GM23338 (cell line): ENCODE measurements around the gene RGL1. TPM values are rescaled to one million over a fixed set of nuclear protein-coding genes. Genes with fewer than 3 reads are reported as not detected.

ENCODE experiments used
- ATAC-seq: fragments of 200-7000 bp; cut with Tn5 transposase; 3 replicates; pipeline ENCODE4 v1.9.1; 2020
- DNase-seq: peaks from one replicate; pipeline ENCODE4 v3.0.0-alpha.2; 2015; ENCODE audit warnings: low spot score
- H2AFZ ChIP-seq: fragments of 200-600 bp; sonication (generic); 2 replicates; pipeline ENCODE4 v1.8.0; 2016; ENCODE audit warnings: antibody characterized with exemption, mild to moderate bottlenecking, moderate library complexity
- H3F3A ChIP-seq: fragments of 200-600 bp; sonication (generic); replicated peaks from 2 replicates; pipeline ENCODE4 v1.8.0; 2017; ENCODE audit warnings: antibody characterized with exemption, mixed run types, low read depth
- H3K27ac ChIP-seq: fragments of 200-600 bp; sonication (generic); 2 replicates; pipeline ENCODE4 v1.6.1; 2016; ENCODE audit warnings: low read depth
- H3K27me3 ChIP-seq: fragments of 200-600 bp; sonication (generic); 2 replicates; pipeline ENCODE4 v1.8.0; 2016; ENCODE audit warnings: mild to moderate bottlenecking, mixed run types, moderate library complexity; ENCODE audit not compliant: insufficient read depth
- H3K36me3 ChIP-seq: fragments of 200-600 bp; sonication (generic); 2 replicates; pipeline ENCODE4 v1.8.0; 2016; ENCODE audit warnings: mild to moderate bottlenecking; ENCODE audit not compliant: insufficient read depth
- H3K4me1 ChIP-seq: fragments of 200-600 bp; sonication (generic); 2 replicates; pipeline ENCODE4 v1.8.0; 2016; ENCODE audit warnings: mild to moderate bottlenecking, moderate library complexity; ENCODE audit not compliant: insufficient read depth
- H3K4me2 ChIP-seq: fragments of 200-600 bp; sonication (generic); 2 replicates; pipeline ENCODE4 v1.7.1; 2017; ENCODE audit warnings: mixed run types
- H3K4me3 ChIP-seq: fragments of 200-600 bp; sonication (generic); 2 replicates; pipeline ENCODE4 v1.6.1; 2016; ENCODE audit warnings: mixed run types
- H3K79me2 ChIP-seq: fragments of 200-600 bp; sonication (generic); replicated peaks from 2 replicates; pipeline ENCODE4 v1.8.0; 2017; ENCODE audit warnings: mild to moderate bottlenecking; ENCODE audit not compliant: insufficient read depth
- H3K9me2 ChIP-seq: fragments of 200-600 bp; sonication (generic); 2 replicates; pipeline ENCODE4 v1.8.0; 2017; ENCODE audit not compliant: insufficient read depth
- H4K20me1 ChIP-seq: fragments of 200-600 bp; sonication (generic); replicated peaks from 2 replicates; pipeline ENCODE4 v1.8.0; 2017; ENCODE audit warnings: mild to moderate bottlenecking; ENCODE audit not compliant: insufficient read depth
- H3K27ac Mint-ChIP-seq: 2 replicates; pipeline ENCODE4 v1.8.0; 2020; ENCODE audit warnings: inconsistent platforms, mild to moderate bottlenecking, moderate library complexity, mixed read lengths
- H3K27me3 Mint-ChIP-seq: 3 replicates; pipeline ENCODE4 v1.8.0; 2022; ENCODE audit warnings: low read depth, mild to moderate bottlenecking, moderate library complexity, mixed read lengths, inconsistent platforms; ENCODE audit not compliant: insufficient read depth, poor library complexity
- H3K36me3 Mint-ChIP-seq: 3 replicates; pipeline ENCODE4 v1.8.0; 2021; ENCODE audit warnings: low read depth, mild to moderate bottlenecking, inconsistent platforms, moderate library complexity, mixed read lengths
- H3K4me1 Mint-ChIP-seq: 3 replicates; pipeline ENCODE4 v1.8.0; 2020; ENCODE audit warnings: mild to moderate bottlenecking, inconsistent platforms, mixed read lengths
- H3K4me3 Mint-ChIP-seq: 3 replicates; pipeline ENCODE4 v1.8.0; 2021; ENCODE audit warnings: moderate library complexity, mild to moderate bottlenecking, inconsistent platforms, mixed read lengths
- H3K9me3 Mint-ChIP-seq: 3 replicates; pipeline ENCODE4 v1.8.0; 2020; ENCODE audit warnings: moderate library complexity, mild to moderate bottlenecking, inconsistent platforms, mixed read lengths
- CREB1 ChIP-seq: fragments of 250-450 bp; sonication (Bioruptor Pico); IDR thresholded peaks from 2 replicates; pipeline ENCODE4 v1.5.0; 2020; ENCODE audit warnings: low read depth, mild to moderate bottlenecking, moderate library complexity
- CTCF ChIP-seq, 2 experiments: fragments of 200-600 bp in 1 of 2; sonication (generic) in 1 of 2; conservative IDR thresholded peaks; 2 replicates each; pipeline versions ENCODE4 v1.5.1 to v1.6.1; 2016 to 2017; ENCODE audit warnings: antibody characterized with exemption in 2 of 2, low read depth in 2 of 2, mild to moderate bottlenecking in 2 of 2, moderate library complexity in 1 of 2
- ETS1 ChIP-seq: IDR thresholded peaks from 2 replicates; pipeline ENCODE4 v1.6.1; 2016; ENCODE audit warnings: antibody characterized with exemption
- EZH2phosphoT487 ChIP-seq: fragments of 200-600 bp; sonication (generic); IDR thresholded peaks from one replicate; pipeline ENCODE4 v1.8.1; 2018; ENCODE audit warnings: antibody characterized with exemption; ENCODE audit not compliant: unreplicated experiment
- POLR2AphosphoS5 ChIP-seq: IDR thresholded peaks from 2 replicates; pipeline ENCODE4 v1.6.1; 2016; ENCODE audit warnings: antibody characterized with exemption, low read depth
- STAT1 ChIP-seq: IDR thresholded peaks from one replicate; pipeline ENCODE4 v1.6.1; 2016; ENCODE audit warnings: antibody characterized with exemption; ENCODE audit not compliant: unreplicated experiment
- ZNF114 ChIP-seq: fragments of 250-450 bp; sonication (Bioruptor Pico); IDR thresholded peaks from 2 replicates; pipeline ENCODE4 v1.5.0; 2020; ENCODE audit warnings: mild to moderate bottlenecking, moderate library complexity
- ZNF331 ChIP-seq: fragments of 250-450 bp; sonication (Bioruptor Pico); IDR thresholded peaks from 2 replicates; pipeline ENCODE4 v1.5.0; 2020; ENCODE audit warnings: low read depth, mild to moderate bottlenecking, moderate library complexity
- ZNF462 ChIP-seq: fragments of 250-450 bp; sonication (Bioruptor Pico); IDR thresholded peaks from 2 replicates; pipeline ENCODE4 v1.5.0; 2020; ENCODE audit warnings: mild to moderate bottlenecking, moderate library complexity
- polyA plus RNA-seq: library from polyadenylated mRNA; unstranded; fragments of >200 nt; fragmentation: Nextera tagmentation; extraction: Ambion mirVana; gene quantifications from 2 replicates; pipeline ENCODE4 v1.2.1, GENCODE V29; 2016
- total RNA-seq: library from RNA; depleted of rRNA; stranded (reverse); fragments of >200 nt; shearing (Covaris generic); gene quantifications from 2 replicates; pipeline ENCODE4 v1.2.3, GENCODE V29; 2014
- TF ChIP-seq, protein P1 (sequence below): IDR thresholded peaks from one replicate; pipeline ENCODE4 v1.6.1; 2018; ENCODE audit warnings: antibody characterized with exemption; ENCODE audit not compliant: unreplicated experiment

RGL1 gene
- total and polyA plus RNA-seq, 2 experiments from 2014 or later, result 0.91 to 2.6 TPM

DNA sequence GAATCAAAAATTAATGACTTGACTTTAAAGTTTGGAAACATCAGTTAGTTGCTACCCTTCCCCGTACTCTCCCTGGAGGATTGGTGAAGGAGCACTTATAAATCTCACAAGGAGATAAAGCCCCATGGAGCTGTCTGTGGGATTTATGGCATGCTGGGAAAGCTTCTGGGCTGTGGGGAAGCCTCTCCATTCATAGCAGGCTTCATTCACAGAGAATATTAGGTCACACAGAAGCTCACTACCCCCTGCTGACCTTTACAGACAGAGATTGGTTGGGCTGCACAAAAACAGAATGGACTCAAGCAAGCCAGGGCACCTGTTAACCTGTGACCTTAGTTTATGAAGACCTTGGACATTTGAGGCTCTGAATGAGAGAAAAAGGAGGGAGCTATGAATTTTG is 32.1 kb downstream of the RGL1 start (continued):
- TF ChIP-seq, protein P1, sequence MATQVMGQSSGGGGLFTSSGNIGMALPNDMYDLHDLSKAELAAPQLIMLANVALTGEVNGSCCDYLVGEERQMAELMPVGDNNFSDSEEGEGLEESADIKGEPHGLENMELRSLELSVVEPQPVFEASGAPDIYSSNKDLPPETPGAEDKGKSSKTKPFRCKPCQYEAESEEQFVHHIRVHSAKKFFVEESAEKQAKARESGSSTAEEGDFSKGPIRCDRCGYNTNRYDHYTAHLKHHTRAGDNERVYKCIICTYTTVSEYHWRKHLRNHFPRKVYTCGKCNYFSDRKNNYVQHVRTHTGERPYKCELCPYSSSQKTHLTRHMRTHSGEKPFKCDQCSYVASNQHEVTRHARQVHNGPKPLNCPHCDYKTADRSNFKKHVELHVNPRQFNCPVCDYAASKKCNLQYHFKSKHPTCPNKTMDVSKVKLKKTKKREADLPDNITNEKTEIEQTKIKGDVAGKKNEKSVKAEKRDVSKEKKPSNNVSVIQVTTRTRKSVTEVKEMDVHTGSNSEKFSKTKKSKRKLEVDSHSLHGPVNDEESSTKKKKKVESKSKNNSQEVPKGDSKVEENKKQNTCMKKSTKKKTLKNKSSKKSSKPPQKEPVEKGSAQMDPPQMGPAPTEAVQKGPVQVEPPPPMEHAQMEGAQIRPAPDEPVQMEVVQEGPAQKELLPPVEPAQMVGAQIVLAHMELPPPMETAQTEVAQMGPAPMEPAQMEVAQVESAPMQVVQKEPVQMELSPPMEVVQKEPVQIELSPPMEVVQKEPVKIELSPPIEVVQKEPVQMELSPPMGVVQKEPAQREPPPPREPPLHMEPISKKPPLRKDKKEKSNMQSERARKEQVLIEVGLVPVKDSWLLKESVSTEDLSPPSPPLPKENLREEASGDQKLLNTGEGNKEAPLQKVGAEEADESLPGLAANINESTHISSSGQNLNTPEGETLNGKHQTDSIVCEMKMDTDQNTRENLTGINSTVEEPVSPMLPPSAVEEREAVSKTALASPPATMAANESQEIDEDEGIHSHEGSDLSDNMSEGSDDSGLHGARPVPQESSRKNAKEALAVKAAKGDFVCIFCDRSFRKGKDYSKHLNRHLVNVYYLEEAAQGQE, result no peak
- TF ChIP-seq ZNF331 (CRISPR knock-in tag) (no peak), STAT1 (no peak), ZNF114 (CRISPR knock-in tag) (no peak), CREB1 (CRISPR knock-in tag) (no peak)

GRCh38 chr1:183838221-183838620 is 33.3 kb downstream of the RGL1 start:
- H3K9me3 Mint-ChIP-seq, result no peaks in the 10 kb centered on the region

More at GRCh38 chr1:183838221-183838620, 33.3 kb downstream of the RGL1 start:
- Histone ChIP-seq H3K4me3 (no peak overlapping the region), H3K9me2 (no peaks in the 10 kb centered on the region), H3K4me2 (no peak overlapping the region), H4K20me1 (no peaks in the 10 kb centered on the region), H3K4me1 (no peaks in the 10 kb centered on the region), H2AFZ (no peak overlapping the region), H3K79me2 (no peaks in the 10 kb centered on the region), H3F3A (no peaks in the 10 kb centered on the region), H3K27ac (no peak overlapping the region), H3K36me3 (no peaks in the 10 kb centered on the region), H3K27me3 (no peaks in the 10 kb centered on the region)
- TF ChIP-seq CTCF (conservative IDR thresholded peaks at IDR 0.05; ENCODE audit: low read depth in 2 of 2) (no peak), POLR2AphosphoS5 (no peak), ZNF462 (CRISPR knock-in tag) (no peak), EZH2phosphoT487 (no peak), CREB1 (CRISPR knock-in tag) (no peak), ETS1 (no peak)
- no peak overlapping the region for H3K4me3 Mint-ChIP-seq
- H3K36me3 Mint-ChIP-seq, result no peaks in the 10 kb centered on the region
- H3K27ac Mint-ChIP-seq, result no peak overlapping the region
- H3K27me3 Mint-ChIP-seq, result peaks cover 1% of the 10 kb centered on the region
- no peak for ATAC-seq
- H3K4me1 Mint-ChIP-seq, result peaks cover 7% of the 10 kb centered on the region; the same call in 2 of the 3 replicates
- no peak for DNase-seq
